ENCODE results near the gene ZFP36L2. TPM values are rescaled to one million over a fixed set of nuclear protein-coding genes. Genes with fewer than 3 reads are reported as not detected.

Gene ZFP36L2
- total RNA-seq, 1 experiment from 2014 or later: 105 TPM

DNA sequence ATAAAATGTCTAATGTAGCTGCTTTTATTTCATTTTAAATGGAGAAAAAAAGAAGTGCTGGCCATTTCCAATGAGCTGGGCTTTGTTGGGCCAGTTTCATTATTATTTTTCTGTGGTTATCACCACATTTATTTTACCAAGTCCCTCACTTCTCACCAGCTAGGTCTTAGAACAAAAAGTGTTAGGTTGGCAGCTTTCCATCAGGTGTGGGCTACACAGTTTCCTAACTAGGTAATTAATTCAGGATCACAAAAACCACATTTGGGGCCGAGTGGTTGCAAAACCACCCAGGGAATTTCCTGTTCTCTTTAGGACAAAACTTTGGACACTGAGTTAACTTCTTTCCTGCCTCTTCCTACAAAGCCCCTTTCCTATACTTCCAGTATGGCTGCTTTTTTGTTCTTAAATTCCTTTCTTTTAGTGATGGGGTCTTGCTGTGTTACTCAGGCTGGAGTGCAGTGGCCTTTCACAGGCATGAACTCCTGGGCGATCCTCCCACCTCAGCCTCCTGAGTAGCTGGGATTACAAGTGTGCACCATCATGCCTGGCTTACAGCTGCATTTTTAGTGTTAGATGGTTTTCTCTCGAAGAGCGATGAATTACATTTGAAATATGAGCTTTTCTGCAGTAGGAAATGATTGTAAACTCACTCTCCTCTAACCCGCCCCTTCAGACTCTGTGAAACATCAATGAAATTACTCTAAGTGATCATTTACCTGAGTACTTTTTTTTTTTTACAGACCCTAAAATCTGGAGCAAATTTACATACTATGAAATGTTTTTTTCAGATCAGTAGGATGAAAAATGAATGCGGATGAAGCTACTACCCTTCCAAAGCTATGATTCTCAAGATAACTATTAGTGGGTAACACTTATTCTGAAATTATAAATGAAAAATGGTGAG is 2.6 kb upstream of the ZFP36L2 start:
- Mint-ChIP-seq H3K9me3 (peaks cover 0 to 3% of the 10 kb centered on the region in 2 experiments; a peak in 1 of 5 replicates), H3K36me3 (ENCODE audit: insufficient read depth in 1 of 3, low read depth in 3 of 3) (peaks cover 4 to 18% (median 10%) of the 10 kb centered on the region in 3 experiments), H3K27ac (peak overlapping the region in 2 of 3 experiments; percentile 45 to 65; a peak in 2 of 7 replicates), H3K27me3 (ENCODE audit: low read depth) (peaks cover 1% of the 10 kb centered on the region; the same call in 1 of the 2 replicates), H3K4me3 (peak overlapping the region in 1 of 2 experiments; percentile 22; a peak in 1 of 5 replicates), H3K4me1 (peaks cover 29 to 36% of the 10 kb centered on the region in 2 experiments)
- DNase-seq: no peak
- Histone ChIP-seq H3K4me1 (ENCODE audit: insufficient read depth, low read length) (peaks cover 2% of the 10 kb centered on the region; the same call in 1 of the 2 replicates), H4K20me1 (ENCODE audit: control insufficient read depth, insufficient read depth, insufficient read length) (no peaks in the 10 kb centered on the region), H3K18ac (ENCODE audit: insufficient read length, low read depth, low read length) (no peak overlapping the region), H2BK15ac (ENCODE audit: low read depth, low read length) (no peak overlapping the region), H3K4me2 (ENCODE audit: insufficient read depth, insufficient read length, low read length) (no peak overlapping the region), H3K23me2 (ENCODE audit: insufficient read length, low read depth, low read length, poor library complexity, severe bottlenecking) (peaks cover 3% of the 10 kb centered on the region), H2BK5ac (ENCODE audit: insufficient read length, low read length) (no peak overlapping the region), H3K27ac (ENCODE audit: insufficient read length, low read depth, low read length) (no peak overlapping the region), H3K4ac (ENCODE audit: low read depth, low read length) (no peak overlapping the region), H3K23ac (ENCODE audit: insufficient read length, low read depth, low read length) (no peak overlapping the region), H3K9me3 (ENCODE audit: control insufficient read depth, low read depth, low read length) (no peaks in the 10 kb centered on the region), H4K8ac (replicated peaks; ENCODE audit: insufficient read length, low read depth, low read length) (no peak overlapping the region), H3K56ac (ENCODE audit: insufficient read length, low read depth, low read length) (no peak overlapping the region), H4K5ac (ENCODE audit: insufficient read length, low read depth, low read length) (no peak overlapping the region), H2AFZ (ENCODE audit: low read length) (no peak overlapping the region), H3K27me3 (ENCODE audit: insufficient read depth, low read length) (no peaks in the 10 kb centered on the region), H3T11ph (ENCODE audit: low read length) (no peak overlapping the region), H2AK5ac (ENCODE audit: insufficient read length, low read length) (no peak overlapping the region), H2BK120ac (ENCODE audit: low read depth, low read length, poor library complexity, severe bottlenecking) (no peak overlapping the region), H3K79me2 (ENCODE audit: insufficient read depth, low read length) (peaks cover 10% of the 10 kb centered on the region; the same call in 1 of the 2 replicates), H2BK20ac (ENCODE audit: low read depth, low read length, poor library complexity, severe bottlenecking) (no peak overlapping the region), H3K9ac (ENCODE audit: extremely low read depth, insufficient read length, low read length) (no peak overlapping the region), H4K91ac (ENCODE audit: insufficient read length, low read depth, low read length) (no peak overlapping the region), H3K14ac (ENCODE audit: insufficient read depth, low read length) (no peak overlapping the region), H2BK12ac (ENCODE audit: insufficient read length, low read depth, low read length) (no peak overlapping the region), H3K79me1 (ENCODE audit: insufficient read depth, low read depth, low read length, poor library complexity, severe bottlenecking) (no peaks in the 10 kb centered on the region)
- TF ChIP-seq, protein P1, sequence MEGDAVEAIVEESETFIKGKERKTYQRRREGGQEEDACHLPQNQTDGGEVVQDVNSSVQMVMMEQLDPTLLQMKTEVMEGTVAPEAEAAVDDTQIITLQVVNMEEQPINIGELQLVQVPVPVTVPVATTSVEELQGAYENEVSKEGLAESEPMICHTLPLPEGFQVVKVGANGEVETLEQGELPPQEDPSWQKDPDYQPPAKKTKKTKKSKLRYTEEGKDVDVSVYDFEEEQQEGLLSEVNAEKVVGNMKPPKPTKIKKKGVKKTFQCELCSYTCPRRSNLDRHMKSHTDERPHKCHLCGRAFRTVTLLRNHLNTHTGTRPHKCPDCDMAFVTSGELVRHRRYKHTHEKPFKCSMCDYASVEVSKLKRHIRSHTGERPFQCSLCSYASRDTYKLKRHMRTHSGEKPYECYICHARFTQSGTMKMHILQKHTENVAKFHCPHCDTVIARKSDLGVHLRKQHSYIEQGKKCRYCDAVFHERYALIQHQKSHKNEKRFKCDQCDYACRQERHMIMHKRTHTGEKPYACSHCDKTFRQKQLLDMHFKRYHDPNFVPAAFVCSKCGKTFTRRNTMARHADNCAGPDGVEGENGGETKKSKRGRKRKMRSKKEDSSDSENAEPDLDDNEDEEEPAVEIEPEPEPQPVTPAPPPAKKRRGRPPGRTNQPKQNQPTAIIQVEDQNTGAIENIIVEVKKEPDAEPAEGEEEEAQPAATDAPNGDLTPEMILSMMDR (conservative IDR thresholded peaks at IDR 0.05): no peak
- WGBS (ENCODE audit: extremely low coverage, insufficient read length, low lambda C conversion rate): no CpG with 5 or more reads among the region's 6 CpGs
